ENCODE measurements around the gene PCAT7. TPM values are rescaled to one million over a fixed set of nuclear protein-coding genes. Genes with fewer than 3 reads are reported as not detected.
"Not testable (repeated sequence)": the region's sequence is repeated elsewhere in the genome, so short reads cannot be mapped to it uniquely, and the experiment has no call there.

The PCAT7 gene
- total and polyA plus RNA-seq, 9 of the 15 experiments (the other 6 are each of a cell fraction or from before 2014, with no cell fraction given), result 0.09 to 0.13 TPM; not detected in 7

DNA sequence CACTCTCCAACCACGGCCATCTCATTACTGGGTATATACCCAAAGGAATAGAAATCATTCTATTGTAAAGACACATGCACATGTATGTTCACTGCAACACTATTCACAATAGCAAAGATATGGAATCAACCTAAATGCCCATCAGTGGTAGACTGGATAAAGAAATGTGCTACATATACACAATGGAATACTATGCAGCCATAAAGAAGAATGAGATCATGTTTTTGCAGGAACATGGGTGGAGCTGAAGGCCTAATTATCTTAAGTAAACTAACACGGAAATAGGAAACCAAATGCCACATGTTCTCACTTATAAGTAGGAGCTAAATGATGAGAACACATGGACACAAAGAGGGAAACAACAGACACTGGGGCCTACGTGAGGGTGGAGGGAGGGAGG is 9.4 kb downstream of the PCAT7 start:
- H2AFZ ChIP-seq (ENCODE audit: low read depth, low read length); in situ Hi-C loops (cut with MboI); BruUV-seq (replicated peaks); H3K27ac ChIP-seq (ENCODE audit: extremely low read depth, low read depth, low read length); ATAC-seq; H3K4me2 ChIP-seq (ENCODE audit: insufficient read depth, low read length); DNase-seq (ENCODE audit: extremely low read depth in 1 of 4, low spot score in 3 of 4); H3K79me2 ChIP-seq (ENCODE audit: control insufficient read depth, insufficient read depth, low read length); H3K9me3 ChIP-seq (replicated peaks; ENCODE audit: control insufficient read depth, insufficient read depth, low read depth, low read length); H3K9ac ChIP-seq (ENCODE audit: insufficient read depth in 1 of 2, low read depth in 2 of 2, low read length in 2 of 2); FAIRE-seq; POLR2A ChIA-PET; H4K20me1 ChIP-seq (replicated peaks; ENCODE audit: control insufficient read depth, insufficient read depth, low read length); H3K36me3 ChIP-seq (ENCODE audit: control insufficient read depth, insufficient read depth, low read length); H3K4me1 ChIP-seq (replicated peaks in 1 of 2; ENCODE audit: control insufficient read depth in 2 of 2, insufficient read depth in 2 of 2, low read length in 2 of 2); H3K4me3 ChIP-seq; H3K9me1 ChIP-seq (ENCODE audit: control insufficient read depth, insufficient read depth, low read length); CTCF ChIA-PET (ENCODE audit: low intra/inter-chr PET ratio); intact Hi-C loops (cut with micrococcal nuclease): not testable (repeated sequence)
- peak; percentile 81 for TF ChIP-seq ZNF146 (CRISPR knock-in tag; IDR thresholded peaks at IDR 0.05; ENCODE audit: unreplicated experiment)
- 10% methylated on average over 3 of the region's 3 CpGs for WGBS (ENCODE audit: insufficient coverage, low coverage, missing lambda C conversion rate)
- peaks cover 22 to 46% of the 10 kb centered on the region in 2 experiments; a peak in 3 of 5 replicates for H3K27me3 ChIP-seq (ENCODE audit: control insufficient read depth in 2 of 2, insufficient read depth in 2 of 2, low read length in 2 of 2)

- no peak for ATAC-seq
- Histone ChIP-seq H2AFZ (ENCODE audit: low read depth, low read length) (no peak overlapping the region), H3K36me3 (ENCODE audit: control insufficient read depth, insufficient read depth, low read length) (no peaks in the 10 kb centered on the region), H3K4me2 (ENCODE audit: insufficient read depth, low read length) (no peak overlapping the region), H3K79me2 (ENCODE audit: control insufficient read depth, insufficient read depth, low read length) (no peaks in the 10 kb centered on the region), H3K4me3 (no peak overlapping the region), H3K9ac (ENCODE audit: insufficient read depth in 1 of 2, low read depth in 2 of 2, low read length in 2 of 2) (no peak overlapping the region), H3K27me3 (ENCODE audit: control insufficient read depth in 2 of 2, insufficient read depth in 2 of 2, low read length in 2 of 2) (peaks cover 21 to 55% of the 10 kb centered on the region in 2 experiments; a peak in 4 of 5 replicates), H3K4me1 (replicated peaks in 1 of 2; ENCODE audit: control insufficient read depth in 2 of 2, insufficient read depth in 2 of 2, low read length in 2 of 2) (no peaks in the 10 kb centered on the region), H4K20me1 (replicated peaks; ENCODE audit: control insufficient read depth, insufficient read depth, low read length) (no peaks in the 10 kb centered on the region), H3K9me1 (ENCODE audit: control insufficient read depth, insufficient read depth, low read length) (no peaks in the 10 kb centered on the region), H3K9me3 (replicated peaks; ENCODE audit: control insufficient read depth, insufficient read depth, low read depth, low read length) (no peaks in the 10 kb centered on the region), H3K27ac (ENCODE audit: extremely low read depth, low read depth, low read length) (no peak overlapping the region)
- BruUV-seq (replicated peaks), result no TSS peak
- DNase-seq (ENCODE audit: extremely low read depth in 1 of 4, low spot score in 3 of 4), result no peak
- intact Hi-C loops (cut with micrococcal nuclease) (no loop called here), in situ Hi-C loops (cut with MboI) (no loop called here)
- ChIA-PET POLR2A (interaction anchor here (0.6 kb wide), 1 partner anchor 12 kb away, joined by 3 read pairs; no protein-coding TSS in a partner anchor), CTCF (ENCODE audit: low intra/inter-chr PET ratio) (no interaction called here)
- no peak for FAIRE-seq
- no peak for TF ChIP-seq ZNF609 (CRISPR knock-in tag; IDR thresholded peaks at IDR 0.05; ENCODE audit: borderline replicate concordance)
- no peak for TF ChIP-seq ATF1 (CRISPR knock-in tag; IDR thresholded peaks at IDR 0.05)
- TF ChIP-seq ATF1 (tag; IDR thresholded peaks at IDR 0.05), result no peak
- TF ChIP-seq SRSF7 (optimal IDR thresholded peaks at IDR 0.05; ENCODE audit: low read depth, low read length), result no peak
- TF ChIP-seq ZNF766 (CRISPR knock-in tag; conservative IDR thresholded peaks at IDR 0.05), result no peak
- TF ChIP-seq, protein P1, sequence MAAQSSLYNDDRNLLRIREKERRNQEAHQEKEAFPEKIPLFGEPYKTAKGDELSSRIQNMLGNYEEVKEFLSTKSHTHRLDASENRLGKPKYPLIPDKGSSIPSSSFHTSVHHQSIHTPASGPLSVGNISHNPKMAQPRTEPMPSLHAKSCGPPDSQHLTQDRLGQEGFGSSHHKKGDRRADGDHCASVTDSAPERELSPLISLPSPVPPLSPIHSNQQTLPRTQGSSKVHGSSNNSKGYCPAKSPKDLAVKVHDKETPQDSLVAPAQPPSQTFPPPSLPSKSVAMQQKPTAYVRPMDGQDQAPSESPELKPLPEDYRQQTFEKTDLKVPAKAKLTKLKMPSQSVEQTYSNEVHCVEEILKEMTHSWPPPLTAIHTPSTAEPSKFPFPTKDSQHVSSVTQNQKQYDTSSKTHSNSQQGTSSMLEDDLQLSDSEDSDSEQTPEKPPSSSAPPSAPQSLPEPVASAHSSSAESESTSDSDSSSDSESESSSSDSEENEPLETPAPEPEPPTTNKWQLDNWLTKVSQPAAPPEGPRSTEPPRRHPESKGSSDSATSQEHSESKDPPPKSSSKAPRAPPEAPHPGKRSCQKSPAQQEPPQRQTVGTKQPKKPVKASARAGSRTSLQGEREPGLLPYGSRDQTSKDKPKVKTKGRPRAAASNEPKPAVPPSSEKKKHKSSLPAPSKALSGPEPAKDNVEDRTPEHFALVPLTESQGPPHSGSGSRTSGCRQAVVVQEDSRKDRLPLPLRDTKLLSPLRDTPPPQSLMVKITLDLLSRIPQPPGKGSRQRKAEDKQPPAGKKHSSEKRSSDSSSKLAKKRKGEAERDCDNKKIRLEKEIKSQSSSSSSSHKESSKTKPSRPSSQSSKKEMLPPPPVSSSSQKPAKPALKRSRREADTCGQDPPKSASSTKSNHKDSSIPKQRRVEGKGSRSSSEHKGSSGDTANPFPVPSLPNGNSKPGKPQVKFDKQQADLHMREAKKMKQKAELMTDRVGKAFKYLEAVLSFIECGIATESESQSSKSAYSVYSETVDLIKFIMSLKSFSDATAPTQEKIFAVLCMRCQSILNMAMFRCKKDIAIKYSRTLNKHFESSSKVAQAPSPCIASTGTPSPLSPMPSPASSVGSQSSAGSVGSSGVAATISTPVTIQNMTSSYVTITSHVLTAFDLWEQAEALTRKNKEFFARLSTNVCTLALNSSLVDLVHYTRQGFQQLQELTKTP (IDR thresholded peaks at IDR 0.05; ENCODE audit: low read depth in 1 of 2, partially characterized antibody in 2 of 2), result no peak
- TF ChIP-seq GABPB2 (CRISPR knock-in tag; conservative IDR thresholded peaks at IDR 0.05), result no peak
Measured at GRCh38 chr9:94566550-94566949, 11.7 kb downstream of the PCAT7 start.

All from K562 (cell line).